Ishikawa (cell line): ENCODE measurements around the gene NRG2.

Experiments
- CEBPB ChIP-seq: IDR thresholded peaks from 2 replicates; pipeline ENCODE4 v1.6.1; 2012
- CREB1 ChIP-seq: IDR thresholded peaks from 2 replicates; pipeline ENCODE4 v1.6.1; 2012; ENCODE audit warnings: low read depth
- EP300 ChIP-seq: IDR thresholded peaks from 2 replicates; pipeline ENCODE4 v1.6.1; 2012; ENCODE audit warnings: borderline replicate concordance
- NFIC ChIP-seq: IDR thresholded peaks from 2 replicates; pipeline ENCODE4 v1.6.1; 2012
- RAD21 ChIP-seq: IDR thresholded peaks from 2 replicates; pipeline ENCODE4 v1.6.1; 2012; ENCODE audit warnings: low read depth
- TAF1 ChIP-seq: IDR thresholded peaks from 2 replicates; pipeline ENCODE4 v1.6.1; 2012; ENCODE audit warnings: low read depth, mild to moderate bottlenecking
- YY1 ChIP-seq: IDR thresholded peaks from 2 replicates; pipeline ENCODE4 v1.6.1; 2012; ENCODE audit warnings: low read depth
- ZBTB7A ChIP-seq: IDR thresholded peaks from 2 replicates; pipeline ENCODE4 v1.6.1; 2012; ENCODE audit warnings: low read depth
- TF ChIP-seq, protein P1 (sequence below): IDR thresholded peaks from 2 replicates; pipeline ENCODE4 v1.6.1; 2012
- TF ChIP-seq, protein P2 (sequence below): IDR thresholded peaks from 2 replicates; pipeline ENCODE4 v1.6.1; 2012; ENCODE audit warnings: low read depth, mild to moderate bottlenecking

GRCh38 chr5:139919308-139919707 is 123.8 kb downstream of the NRG2 start:
- no peak for TF ChIP-seq CREB1
- TF ChIP-seq, protein P1, sequence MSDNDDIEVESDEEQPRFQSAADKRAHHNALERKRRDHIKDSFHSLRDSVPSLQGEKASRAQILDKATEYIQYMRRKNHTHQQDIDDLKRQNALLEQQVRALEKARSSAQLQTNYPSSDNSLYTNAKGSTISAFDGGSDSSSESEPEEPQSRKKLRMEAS: no peak
- no peak for TF ChIP-seq EP300
- TF ChIP-seq CEBPB: no peak
- TF ChIP-seq, protein P2, sequence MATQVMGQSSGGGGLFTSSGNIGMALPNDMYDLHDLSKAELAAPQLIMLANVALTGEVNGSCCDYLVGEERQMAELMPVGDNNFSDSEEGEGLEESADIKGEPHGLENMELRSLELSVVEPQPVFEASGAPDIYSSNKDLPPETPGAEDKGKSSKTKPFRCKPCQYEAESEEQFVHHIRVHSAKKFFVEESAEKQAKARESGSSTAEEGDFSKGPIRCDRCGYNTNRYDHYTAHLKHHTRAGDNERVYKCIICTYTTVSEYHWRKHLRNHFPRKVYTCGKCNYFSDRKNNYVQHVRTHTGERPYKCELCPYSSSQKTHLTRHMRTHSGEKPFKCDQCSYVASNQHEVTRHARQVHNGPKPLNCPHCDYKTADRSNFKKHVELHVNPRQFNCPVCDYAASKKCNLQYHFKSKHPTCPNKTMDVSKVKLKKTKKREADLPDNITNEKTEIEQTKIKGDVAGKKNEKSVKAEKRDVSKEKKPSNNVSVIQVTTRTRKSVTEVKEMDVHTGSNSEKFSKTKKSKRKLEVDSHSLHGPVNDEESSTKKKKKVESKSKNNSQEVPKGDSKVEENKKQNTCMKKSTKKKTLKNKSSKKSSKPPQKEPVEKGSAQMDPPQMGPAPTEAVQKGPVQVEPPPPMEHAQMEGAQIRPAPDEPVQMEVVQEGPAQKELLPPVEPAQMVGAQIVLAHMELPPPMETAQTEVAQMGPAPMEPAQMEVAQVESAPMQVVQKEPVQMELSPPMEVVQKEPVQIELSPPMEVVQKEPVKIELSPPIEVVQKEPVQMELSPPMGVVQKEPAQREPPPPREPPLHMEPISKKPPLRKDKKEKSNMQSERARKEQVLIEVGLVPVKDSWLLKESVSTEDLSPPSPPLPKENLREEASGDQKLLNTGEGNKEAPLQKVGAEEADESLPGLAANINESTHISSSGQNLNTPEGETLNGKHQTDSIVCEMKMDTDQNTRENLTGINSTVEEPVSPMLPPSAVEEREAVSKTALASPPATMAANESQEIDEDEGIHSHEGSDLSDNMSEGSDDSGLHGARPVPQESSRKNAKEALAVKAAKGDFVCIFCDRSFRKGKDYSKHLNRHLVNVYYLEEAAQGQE: no peak
- no peak for TF ChIP-seq YY1
- TF ChIP-seq ZBTB7A: no peak
- no peak for TF ChIP-seq TAF1
- no peak for TF ChIP-seq RAD21
- no peak for TF ChIP-seq NFIC
